ENCODE data around the gene EIPR1. TPM values are rescaled to one million over a fixed set of nuclear protein-coding genes. Genes with fewer than 3 reads are reported as not detected.

EIPR1 gene
- total RNA-seq, 4 donors from 2014 or later: 13.1 to 41.0 (median 27.4) TPM

DNA sequence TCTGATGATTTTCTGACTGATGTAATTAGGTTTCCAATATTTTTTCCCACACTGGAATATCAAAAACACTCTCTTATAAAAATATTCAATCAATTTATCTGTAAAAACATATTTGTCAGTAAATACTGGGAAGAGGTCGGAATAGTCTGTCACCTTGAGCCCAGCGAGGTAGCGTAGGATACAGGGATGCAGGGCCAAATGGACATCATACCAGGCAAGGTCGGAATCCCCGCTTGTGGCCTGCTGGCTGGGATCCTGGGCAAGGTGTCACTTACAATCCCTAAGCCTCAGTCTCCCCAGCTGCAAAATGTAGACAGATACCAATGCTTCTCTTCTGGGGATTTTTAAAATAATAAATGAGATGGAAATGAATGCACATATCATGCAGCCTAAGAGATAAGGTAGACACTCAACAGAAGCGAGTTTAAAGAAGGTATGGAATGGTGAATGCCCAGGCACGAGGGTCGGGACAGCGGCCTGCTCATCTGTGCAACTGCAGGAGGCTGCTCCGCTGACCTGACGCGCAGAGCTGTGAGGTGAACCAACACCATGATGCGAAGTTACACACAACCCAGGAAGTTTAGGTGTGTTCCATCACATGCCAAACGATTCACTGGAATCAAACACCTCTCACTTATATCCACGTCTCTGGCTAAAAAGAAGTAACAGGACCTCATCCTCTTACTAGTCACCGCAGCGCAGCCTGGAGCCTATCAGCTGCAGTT lies 98.2 kb downstream of the EIPR1 start:
- peaks cover 0 to 4% of the 10 kb centered on the region in 2 donors for H3K9me3 ChIP-seq
- TF ChIP-seq EP300 (IDR thresholded peaks at IDR 0.05; ENCODE audit: low read depth): no peak
- TF ChIP-seq, protein P1, sequence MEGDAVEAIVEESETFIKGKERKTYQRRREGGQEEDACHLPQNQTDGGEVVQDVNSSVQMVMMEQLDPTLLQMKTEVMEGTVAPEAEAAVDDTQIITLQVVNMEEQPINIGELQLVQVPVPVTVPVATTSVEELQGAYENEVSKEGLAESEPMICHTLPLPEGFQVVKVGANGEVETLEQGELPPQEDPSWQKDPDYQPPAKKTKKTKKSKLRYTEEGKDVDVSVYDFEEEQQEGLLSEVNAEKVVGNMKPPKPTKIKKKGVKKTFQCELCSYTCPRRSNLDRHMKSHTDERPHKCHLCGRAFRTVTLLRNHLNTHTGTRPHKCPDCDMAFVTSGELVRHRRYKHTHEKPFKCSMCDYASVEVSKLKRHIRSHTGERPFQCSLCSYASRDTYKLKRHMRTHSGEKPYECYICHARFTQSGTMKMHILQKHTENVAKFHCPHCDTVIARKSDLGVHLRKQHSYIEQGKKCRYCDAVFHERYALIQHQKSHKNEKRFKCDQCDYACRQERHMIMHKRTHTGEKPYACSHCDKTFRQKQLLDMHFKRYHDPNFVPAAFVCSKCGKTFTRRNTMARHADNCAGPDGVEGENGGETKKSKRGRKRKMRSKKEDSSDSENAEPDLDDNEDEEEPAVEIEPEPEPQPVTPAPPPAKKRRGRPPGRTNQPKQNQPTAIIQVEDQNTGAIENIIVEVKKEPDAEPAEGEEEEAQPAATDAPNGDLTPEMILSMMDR (IDR thresholded peaks at IDR 0.05): no peak
- TF ChIP-seq POLR2A (IDR thresholded peaks at IDR 0.05): no peak
- H3K36me3 ChIP-seq: no peaks in the 10 kb centered on the region
- no peaks in the 10 kb centered on the region for H3K27me3 ChIP-seq
- H3K4me1 ChIP-seq: no peaks in the 10 kb centered on the region
- DNase-seq: no peak
- in situ Hi-C loops (cut with MboI; ENCODE audit: low pct_ligation_motif_present in 1 of 4, low pct_unique_long_range_greater_than_20kb in 1 of 4, low sequenced_read_pairs in 3 of 4): no loop called here
- intact Hi-C loops (cut with DNase I; ENCODE audit: low total_unique reads): no loop called here
- no peak overlapping the region for H3K4me3 ChIP-seq
- WGBS, 2 donors (ENCODE audit: low coverage in 1 of 2): 83 to 92% methylated on average over 6 to 17 of the region's 17 CpGs
- H3K27ac ChIP-seq: no peak overlapping the region

- H3K36me3 ChIP-seq: no peaks in the 10 kb centered on the region
- H3K9me3 ChIP-seq: peaks cover 0 to 4% of the 10 kb centered on the region in 2 donors
- no peaks in the 10 kb centered on the region for H3K4me1 ChIP-seq
- intact Hi-C loops (cut with DNase I; ENCODE audit: low total_unique reads): no loop called here
- H3K4me3 ChIP-seq: no peak overlapping the region
- TF ChIP-seq POLR2A (IDR thresholded peaks at IDR 0.05): no peak
- no peak for TF ChIP-seq EP300 (IDR thresholded peaks at IDR 0.05; ENCODE audit: low read depth)
- TF ChIP-seq POLR2AphosphoS5 (IDR thresholded peaks at IDR 0.05): no peak
- TF ChIP-seq, protein P1 (IDR thresholded peaks at IDR 0.05): no peak
- H3K27ac ChIP-seq: no peak overlapping the region
- in situ Hi-C loops (cut with MboI; ENCODE audit: low pct_ligation_motif_present in 1 of 4, low pct_unique_long_range_greater_than_20kb in 1 of 4, low sequenced_read_pairs in 3 of 4): no loop called here
- H3K27me3 ChIP-seq: no peaks in the 10 kb centered on the region
- WGBS, 2 donors (ENCODE audit: low coverage in 1 of 2): 92 to 93% methylated on average over 4 to 14 of the region's 14 CpGs
- no peak for DNase-seq
Measured at GRCh38 chr2:3278521-3279218, 98.9 kb downstream of the EIPR1 start.

DNA sequence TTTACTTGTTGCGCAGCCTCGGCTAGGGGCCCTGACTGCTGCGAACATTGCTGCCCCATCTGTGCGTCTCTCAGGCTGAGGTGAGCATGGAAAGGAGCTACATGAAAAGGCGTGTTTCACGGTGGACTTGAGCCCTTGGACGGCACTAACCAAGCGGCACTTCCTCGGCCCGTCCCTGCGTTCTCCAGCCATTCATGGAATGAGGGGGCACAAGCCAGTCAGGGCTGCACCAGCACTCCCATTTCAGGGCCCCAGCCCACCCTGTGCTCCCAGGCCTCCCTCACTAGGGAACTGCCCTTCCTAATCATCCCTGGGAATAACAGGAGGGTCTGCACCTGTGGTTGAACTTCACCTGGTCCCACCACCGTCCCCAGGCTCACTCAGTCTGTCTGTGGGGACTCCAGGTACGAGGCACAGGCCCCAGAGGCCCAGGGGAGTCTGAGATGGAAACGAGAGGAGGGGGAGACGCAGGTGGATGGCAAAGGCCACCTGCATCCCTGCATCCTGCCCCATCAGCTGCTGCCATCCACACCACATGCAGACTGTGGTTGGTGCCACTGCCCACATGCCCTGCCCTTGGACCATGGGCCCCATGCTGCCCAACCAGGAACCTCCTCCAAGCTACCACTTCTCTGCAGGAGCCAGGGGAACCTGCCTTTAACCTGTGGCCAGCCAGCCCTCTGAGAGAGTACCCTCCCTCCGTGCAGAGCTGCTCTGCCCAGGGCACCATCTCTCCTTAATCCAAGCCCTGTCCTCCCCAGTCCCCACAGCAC lies 99.7 kb downstream of the EIPR1 start:
- Histone ChIP-seq H3K27me3 (no peaks in the 10 kb centered on the region), H3K27ac (no peak overlapping the region), H3K36me3 (no peaks in the 10 kb centered on the region), H3K4me3 (no peak overlapping the region), H3K9me3 (peaks cover 0 to 4% of the 10 kb centered on the region in 2 donors), H3K4me1 (no peaks in the 10 kb centered on the region)
- intact Hi-C loops (cut with DNase I; ENCODE audit: low total_unique reads) (no loop called here), in situ Hi-C loops (cut with MboI; ENCODE audit: low pct_ligation_motif_present in 1 of 4, low pct_unique_long_range_greater_than_20kb in 1 of 4, low sequenced_read_pairs in 3 of 4) (no loop called here)
- no peak for DNase-seq
- no peak for TF ChIP-seq POLR2A (IDR thresholded peaks at IDR 0.05)
- WGBS, 2 donors (ENCODE audit: low coverage in 1 of 2): 95 to 100% methylated on average over 6 to 16 of the region's 16 CpGs

DNA sequence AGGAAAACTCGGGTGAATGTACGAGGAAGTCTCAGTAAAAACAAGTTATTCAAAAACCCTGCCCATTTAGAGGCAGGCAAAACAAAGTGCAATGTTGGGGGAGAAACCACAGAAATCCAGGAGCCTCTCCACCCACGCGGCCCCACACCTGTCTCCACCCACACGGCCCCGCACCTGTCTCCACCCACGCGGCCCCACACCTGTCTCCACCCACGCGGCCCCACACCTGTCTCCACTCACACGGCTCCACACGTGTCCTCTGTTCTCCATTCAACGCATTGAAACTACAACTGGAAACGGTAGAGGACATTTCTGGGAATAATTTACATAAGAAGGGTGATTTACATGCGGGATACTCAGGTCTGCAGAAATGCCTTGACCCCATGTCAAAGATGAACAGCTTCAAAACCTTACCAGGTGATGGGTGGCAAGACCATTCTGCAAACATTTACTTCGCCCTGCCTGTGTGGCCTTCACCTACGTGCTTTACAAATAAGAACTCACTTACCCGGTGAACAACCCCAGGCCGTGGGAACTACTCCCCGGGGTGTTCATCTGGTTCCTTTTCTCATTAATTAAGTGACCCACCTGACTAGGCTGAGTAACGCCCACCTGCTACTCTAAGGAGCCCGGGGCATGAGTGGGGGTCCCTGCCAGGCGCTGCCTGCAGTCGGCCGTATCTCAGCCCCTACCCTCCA lies 100.4 kb downstream of the EIPR1 start:
- intact Hi-C loops (cut with DNase I; ENCODE audit: low total_unique reads) (no loop called here), in situ Hi-C loops (cut with MboI; ENCODE audit: low pct_ligation_motif_present in 1 of 4, low pct_unique_long_range_greater_than_20kb in 1 of 4, low sequenced_read_pairs in 3 of 4) (no loop called here)
- no peak overlapping the region for H3K4me3 ChIP-seq
- DNase-seq: no peak
- no peaks in the 10 kb centered on the region for H3K36me3 ChIP-seq
- no peaks in the 10 kb centered on the region for H3K27me3 ChIP-seq
- H3K27ac ChIP-seq: no peak overlapping the region
- 79 to 87% methylated on average over 15 to 25 of the region's 25 CpGs for WGBS, 2 donors (ENCODE audit: low coverage in 1 of 2)
- peaks cover 0 to 4% of the 10 kb centered on the region in 2 donors for H3K9me3 ChIP-seq
- no peaks in the 10 kb centered on the region for H3K4me1 ChIP-seq
- TF ChIP-seq, protein P1 (IDR thresholded peaks at IDR 0.05): no peak
- TF ChIP-seq EP300 (IDR thresholded peaks at IDR 0.05; ENCODE audit: low read depth): no peak
- TF ChIP-seq POLR2A (IDR thresholded peaks at IDR 0.05): no peak
